Testis (tissue), 2 donors: ENCODE measurements around the gene CCDC192.

Experiments
- POLR2A ChIP-seq: fragments of 450-650 bp; IDR thresholded peaks from one replicate; pipeline ENCODE4 v1.6.1; 2017; ENCODE audit warnings: antibody characterized with exemption, mild to moderate bottlenecking, moderate library complexity
- TF ChIP-seq, protein P1 (sequence below), 3 experiments: fragments of 450-650 bp in 2 of 3; fragments of 200-600 bp in 1 of 3; sonication (generic) in 1 of 3; IDR thresholded peaks; one replicate each; pipeline ENCODE4 v1.5.1; 2016 to 2019; ENCODE audit warnings: antibody characterized with exemption in 3 of 3, mild to moderate bottlenecking in 2 of 3, moderate library complexity in 1 of 3

DNA sequence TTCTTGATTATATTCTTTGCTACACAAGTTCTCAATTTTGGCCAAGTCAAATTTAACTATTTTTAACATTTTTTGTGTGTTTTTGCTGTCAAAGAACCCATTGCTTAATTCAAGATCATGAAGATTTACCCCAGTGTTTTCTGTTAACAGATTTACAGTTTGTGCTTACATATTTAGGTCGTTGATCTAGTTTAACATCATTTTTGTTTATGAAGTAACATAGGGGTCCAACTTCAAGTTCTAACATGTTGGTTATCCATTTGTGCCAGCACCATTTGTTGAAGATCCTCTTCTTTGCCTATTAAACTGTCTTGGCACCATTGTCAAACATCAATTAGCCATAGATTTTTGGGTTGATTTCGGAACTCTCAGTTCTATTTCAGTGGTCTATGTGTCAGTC is 71.0 kb downstream of the CCDC192 start:
- no peak for TF ChIP-seq POLR2A
- TF ChIP-seq, protein P1, sequence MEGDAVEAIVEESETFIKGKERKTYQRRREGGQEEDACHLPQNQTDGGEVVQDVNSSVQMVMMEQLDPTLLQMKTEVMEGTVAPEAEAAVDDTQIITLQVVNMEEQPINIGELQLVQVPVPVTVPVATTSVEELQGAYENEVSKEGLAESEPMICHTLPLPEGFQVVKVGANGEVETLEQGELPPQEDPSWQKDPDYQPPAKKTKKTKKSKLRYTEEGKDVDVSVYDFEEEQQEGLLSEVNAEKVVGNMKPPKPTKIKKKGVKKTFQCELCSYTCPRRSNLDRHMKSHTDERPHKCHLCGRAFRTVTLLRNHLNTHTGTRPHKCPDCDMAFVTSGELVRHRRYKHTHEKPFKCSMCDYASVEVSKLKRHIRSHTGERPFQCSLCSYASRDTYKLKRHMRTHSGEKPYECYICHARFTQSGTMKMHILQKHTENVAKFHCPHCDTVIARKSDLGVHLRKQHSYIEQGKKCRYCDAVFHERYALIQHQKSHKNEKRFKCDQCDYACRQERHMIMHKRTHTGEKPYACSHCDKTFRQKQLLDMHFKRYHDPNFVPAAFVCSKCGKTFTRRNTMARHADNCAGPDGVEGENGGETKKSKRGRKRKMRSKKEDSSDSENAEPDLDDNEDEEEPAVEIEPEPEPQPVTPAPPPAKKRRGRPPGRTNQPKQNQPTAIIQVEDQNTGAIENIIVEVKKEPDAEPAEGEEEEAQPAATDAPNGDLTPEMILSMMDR (IDR thresholded peaks at IDR 0.05): no peak
